ENCODE measurements around the gene TMEM267. TPM values are rescaled to one million over a fixed set of nuclear protein-coding genes. Genes with fewer than 3 reads are reported as not detected.
"Not testable (repeated sequence)": the region's sequence is repeated elsewhere in the genome, so short reads cannot be mapped to it uniquely, and the experiment has no call there.

Gene TMEM267
- total RNA-seq, 1 donor from 2014 or later = 6.8 TPM

DNA sequence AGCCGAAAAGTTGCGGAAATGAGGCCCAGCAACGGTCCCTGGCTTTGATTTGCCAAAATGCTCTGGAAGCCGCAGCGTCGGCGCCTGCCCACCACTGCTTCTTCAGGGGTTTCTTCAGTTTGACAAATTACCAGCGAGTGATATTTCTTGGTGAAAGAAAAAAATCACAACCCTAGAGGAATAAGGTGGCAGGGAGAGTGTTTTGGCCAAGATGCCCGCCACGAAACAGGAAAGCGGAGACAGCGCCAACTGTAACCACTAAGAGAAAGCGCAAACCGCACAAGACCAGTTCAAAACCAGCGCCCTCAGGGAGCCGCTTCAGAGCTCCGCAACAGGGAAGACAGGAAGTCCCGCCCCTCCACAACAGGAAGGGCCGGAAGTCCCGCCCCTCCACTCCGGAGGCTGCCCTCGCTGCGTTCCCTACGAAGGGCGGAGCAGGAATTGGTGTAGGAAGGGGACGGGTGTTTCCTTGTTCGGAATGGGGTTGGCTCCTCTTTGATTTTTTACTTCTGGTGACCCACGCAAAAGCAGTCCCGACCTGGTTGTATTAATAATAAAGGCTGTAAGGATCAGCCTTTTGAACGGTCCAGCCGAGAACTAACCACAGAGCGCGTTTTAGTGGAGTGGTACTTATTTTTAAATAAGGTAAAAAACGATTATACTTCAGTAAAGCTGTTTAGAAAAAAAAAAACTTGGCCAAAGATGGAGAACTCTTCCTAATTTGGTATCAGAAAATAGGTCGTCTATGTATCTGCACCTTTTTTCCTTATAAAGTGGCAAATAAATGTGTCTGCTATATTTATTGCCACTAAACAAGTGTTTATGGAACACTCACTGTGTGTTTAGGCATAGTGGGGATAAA is 31.4 kb upstream of the TMEM267 start, which contains the start of gene C5orf34:
C5orf34 (minus strand) TSS at position 333 of the 862 bp plus-strand sequence. CDS start 5,809 bp downstream, outside the sequence.
- Mint-ChIP-seq H3K27ac (ENCODE audit: unreplicated experiment) (peak within 1 kb of the TSS; percentile 98), H3K4me1 (ENCODE audit: unreplicated experiment) (peaks cover 23% of the 10 kb centered on the region), H3K4me3 (ENCODE audit: unreplicated experiment) (peak within 1 kb of the TSS; percentile 95), H3K36me3 (ENCODE audit: low read depth, unreplicated experiment) (peaks cover 11% of the 10 kb centered on the region), H3K27me3 (ENCODE audit: unreplicated experiment) (peaks cover 8% of the 10 kb centered on the region), H3K9me3 (ENCODE audit: unreplicated experiment) (no peaks in the 10 kb centered on the region)
- DNase-seq (ENCODE audit: low spot score) = peak; percentile 99
- TF ChIP-seq, protein P1, sequence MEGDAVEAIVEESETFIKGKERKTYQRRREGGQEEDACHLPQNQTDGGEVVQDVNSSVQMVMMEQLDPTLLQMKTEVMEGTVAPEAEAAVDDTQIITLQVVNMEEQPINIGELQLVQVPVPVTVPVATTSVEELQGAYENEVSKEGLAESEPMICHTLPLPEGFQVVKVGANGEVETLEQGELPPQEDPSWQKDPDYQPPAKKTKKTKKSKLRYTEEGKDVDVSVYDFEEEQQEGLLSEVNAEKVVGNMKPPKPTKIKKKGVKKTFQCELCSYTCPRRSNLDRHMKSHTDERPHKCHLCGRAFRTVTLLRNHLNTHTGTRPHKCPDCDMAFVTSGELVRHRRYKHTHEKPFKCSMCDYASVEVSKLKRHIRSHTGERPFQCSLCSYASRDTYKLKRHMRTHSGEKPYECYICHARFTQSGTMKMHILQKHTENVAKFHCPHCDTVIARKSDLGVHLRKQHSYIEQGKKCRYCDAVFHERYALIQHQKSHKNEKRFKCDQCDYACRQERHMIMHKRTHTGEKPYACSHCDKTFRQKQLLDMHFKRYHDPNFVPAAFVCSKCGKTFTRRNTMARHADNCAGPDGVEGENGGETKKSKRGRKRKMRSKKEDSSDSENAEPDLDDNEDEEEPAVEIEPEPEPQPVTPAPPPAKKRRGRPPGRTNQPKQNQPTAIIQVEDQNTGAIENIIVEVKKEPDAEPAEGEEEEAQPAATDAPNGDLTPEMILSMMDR (IDR thresholded peaks at IDR 0.05; ENCODE audit: unreplicated experiment) = no peak

DNA sequence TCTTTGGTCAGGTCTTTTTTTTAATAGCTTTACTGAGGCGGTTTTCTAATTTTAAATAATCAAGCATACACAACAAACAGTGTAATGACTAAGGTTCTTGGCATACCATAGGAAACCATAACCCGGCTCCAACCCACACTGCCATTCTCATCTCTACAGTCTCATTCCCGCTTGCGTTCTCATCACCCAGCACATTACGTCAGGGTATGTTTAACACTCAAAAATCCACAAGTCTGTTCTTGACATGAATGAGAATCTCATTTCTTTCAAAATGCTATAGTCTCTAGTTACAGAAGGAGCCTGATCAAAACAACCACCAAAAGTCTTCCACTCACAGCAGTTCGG is 30.8 kb upstream of the TMEM267 start:
- peaks cover 8% of the 10 kb centered on the region for H3K27me3 Mint-ChIP-seq (ENCODE audit: unreplicated experiment)
- DNase-seq (ENCODE audit: low spot score) = no peak

DNA sequence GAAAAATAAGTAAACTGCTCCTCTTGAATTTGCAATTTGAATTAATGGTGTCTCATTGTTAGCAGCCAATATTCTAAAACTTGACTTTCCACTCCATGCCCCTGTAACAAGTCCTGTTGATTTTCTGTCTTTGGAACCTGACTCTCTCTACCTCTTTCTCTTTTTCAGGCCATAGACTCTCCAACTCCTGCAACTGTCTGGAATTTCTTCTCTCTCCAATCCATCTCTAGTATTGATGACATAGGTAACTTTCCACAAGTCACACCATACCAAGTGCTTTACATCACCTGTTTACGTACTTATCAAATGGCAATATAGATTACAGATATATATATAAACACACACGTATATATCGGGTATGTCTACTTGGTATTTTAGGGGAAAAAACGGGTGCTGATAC is 30.4 kb upstream of the TMEM267 start:
- Mint-ChIP-seq H3K9me3 (ENCODE audit: unreplicated experiment) (no peaks in the 10 kb centered on the region), H3K27me3 (ENCODE audit: unreplicated experiment) (peaks cover 8% of the 10 kb centered on the region), H3K27ac (ENCODE audit: unreplicated experiment) (peak overlapping the region; percentile 98)

More for the DNA sequence above, 30.8 kb upstream of the TMEM267 start:
- Mint-ChIP-seq H3K9me3 (ENCODE audit: unreplicated experiment) (no peaks in the 10 kb centered on the region), H3K36me3 (ENCODE audit: low read depth, unreplicated experiment) (peaks cover 9% of the 10 kb centered on the region), H3K27ac (ENCODE audit: unreplicated experiment) (peak overlapping the region; percentile 98), H3K4me1 (ENCODE audit: unreplicated experiment) (peaks cover 23% of the 10 kb centered on the region), H3K4me3 (ENCODE audit: unreplicated experiment) (peak overlapping the region; percentile 95)
- TF ChIP-seq, protein P1 (IDR thresholded peaks at IDR 0.05; ENCODE audit: unreplicated experiment) = no peak

DNA sequence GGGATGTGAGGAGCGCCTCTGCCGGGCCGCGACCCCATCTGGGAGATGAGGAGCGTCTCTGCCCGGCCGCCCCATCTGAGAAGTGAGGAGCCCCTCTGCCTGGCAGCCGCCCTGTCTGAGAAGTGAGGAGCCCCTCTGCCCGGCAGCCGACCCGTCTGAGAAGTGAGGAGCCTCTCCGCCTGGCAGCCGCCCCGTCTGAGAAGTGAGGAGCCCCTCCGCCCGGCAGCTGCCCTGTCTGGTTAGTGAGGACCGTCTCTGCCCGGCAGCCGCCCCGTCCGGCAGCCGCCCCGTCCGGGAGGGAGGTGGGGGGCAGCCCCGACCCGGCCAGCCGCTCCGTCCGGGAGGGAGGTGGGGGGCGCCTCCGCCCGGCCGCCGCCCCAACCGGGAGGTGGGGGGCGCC is 27.4 kb upstream of the TMEM267 start:
- not testable (repeated sequence) for H3K36me3 Mint-ChIP-seq (ENCODE audit: low read depth, unreplicated experiment); H3K27ac Mint-ChIP-seq (ENCODE audit: unreplicated experiment); DNase-seq (ENCODE audit: low spot score); H3K4me3 Mint-ChIP-seq (ENCODE audit: unreplicated experiment); H3K27me3 Mint-ChIP-seq (ENCODE audit: unreplicated experiment); H3K9me3 Mint-ChIP-seq (ENCODE audit: unreplicated experiment)
- H3K4me1 Mint-ChIP-seq (ENCODE audit: unreplicated experiment) = peaks cover 23% of the 10 kb centered on the region

More for the DNA sequence above, 30.4 kb upstream of the TMEM267 start:
- peaks cover 23% of the 10 kb centered on the region for H3K4me1 Mint-ChIP-seq (ENCODE audit: unreplicated experiment)
- peaks cover 7% of the 10 kb centered on the region for H3K36me3 Mint-ChIP-seq (ENCODE audit: low read depth, unreplicated experiment)
- TF ChIP-seq, protein P1 (IDR thresholded peaks at IDR 0.05; ENCODE audit: unreplicated experiment) = no peak
- no peak for DNase-seq (ENCODE audit: low spot score)
- peak overlapping the region; percentile 95 for H3K4me3 Mint-ChIP-seq (ENCODE audit: unreplicated experiment)

DNA sequence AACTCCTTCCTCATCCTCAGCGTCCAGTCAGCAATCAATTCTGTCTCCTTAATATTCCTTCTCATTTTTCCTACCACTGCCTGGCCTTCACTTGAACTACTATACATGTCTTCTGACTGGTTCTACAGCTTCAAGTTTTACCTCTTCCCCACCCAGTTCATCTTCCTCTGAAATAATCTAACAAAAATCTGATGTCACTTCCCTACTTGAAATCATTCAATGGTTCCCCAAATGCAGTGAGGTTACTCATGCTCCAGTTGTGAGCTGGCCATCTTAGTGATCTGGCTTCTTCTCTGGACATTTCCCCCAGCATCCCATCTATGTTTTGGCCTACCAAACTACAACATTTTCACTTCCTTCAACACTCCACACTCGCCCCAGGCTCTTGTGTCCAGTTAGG is 14.9 kb upstream of the TMEM267 start:
- DNase-seq (ENCODE audit: low spot score) = no peak
- TF ChIP-seq, protein P1 (IDR thresholded peaks at IDR 0.05; ENCODE audit: unreplicated experiment) = no peak
- no peaks in the 10 kb centered on the region for H3K36me3 Mint-ChIP-seq (ENCODE audit: low read depth, unreplicated experiment)
- no peaks in the 10 kb centered on the region for H3K9me3 Mint-ChIP-seq (ENCODE audit: unreplicated experiment)
- no peaks in the 10 kb centered on the region for H3K27me3 Mint-ChIP-seq (ENCODE audit: unreplicated experiment)
- H3K27ac Mint-ChIP-seq (ENCODE audit: unreplicated experiment) = no peak overlapping the region
- H3K4me1 Mint-ChIP-seq (ENCODE audit: unreplicated experiment) = no peaks in the 10 kb centered on the region
- no peak overlapping the region for H3K4me3 Mint-ChIP-seq (ENCODE audit: unreplicated experiment)
